NT2/D1 (cell line): ENCODE data around the gene HYOU1.
A peak's percentile ranks its signal among the peaks of the same experiment; 100 is the strongest.

ENCODE experiments used
- DNase-seq: peaks from one replicate; pipeline ENCODE4 v3.0.0-alpha.2; 2011; ENCODE audit warnings: low read depth, low spot score
- H3K27me3 ChIP-seq: 2 replicates; pipeline ENCODE4 v1.6.0; 2011; ENCODE audit warnings: mild to moderate bottlenecking; ENCODE audit not compliant: insufficient read length, insufficient read depth
- H3K36me3 ChIP-seq: 2 replicates; pipeline ENCODE4 v1.6.1; 2011; ENCODE audit warnings: mild to moderate bottlenecking, low read length, mixed read lengths; ENCODE audit not compliant: insufficient read depth, insufficient read length
- H3K4me1 ChIP-seq: 2 replicates; pipeline ENCODE4 v1.5.1; 2011; ENCODE audit not compliant: insufficient read depth, insufficient read length
- H3K4me3 ChIP-seq: 2 replicates; pipeline ENCODE4 v1.5.1; 2011; ENCODE audit warnings: low read depth; ENCODE audit not compliant: insufficient read length
- H3K9ac ChIP-seq: 2 replicates; pipeline ENCODE4 v1.6.0; 2011; ENCODE audit warnings: low read depth; ENCODE audit not compliant: insufficient read length
- H3K9me3 ChIP-seq: 2 replicates; pipeline ENCODE4 v1.5.1; 2011; ENCODE audit warnings: mild to moderate bottlenecking, low read length; ENCODE audit not compliant: insufficient read depth
- SUZ12 ChIP-seq: IDR thresholded peaks from 2 replicates; pipeline ENCODE4 v1.6.1; 2011; ENCODE audit not compliant: insufficient read length, insufficient read depth; ENCODE audit errors: extremely low read depth
- YY1 ChIP-seq: IDR thresholded peaks from 2 replicates; pipeline ENCODE4 v1.6.1; 2011; ENCODE audit not compliant: insufficient read length, insufficient read depth
- ZNF274 ChIP-seq: IDR thresholded peaks from 2 replicates; pipeline ENCODE4 v1.6.1; 2011; ENCODE audit warnings: mild to moderate bottlenecking, low read depth, low read length

Gene HYOU1

DNA sequence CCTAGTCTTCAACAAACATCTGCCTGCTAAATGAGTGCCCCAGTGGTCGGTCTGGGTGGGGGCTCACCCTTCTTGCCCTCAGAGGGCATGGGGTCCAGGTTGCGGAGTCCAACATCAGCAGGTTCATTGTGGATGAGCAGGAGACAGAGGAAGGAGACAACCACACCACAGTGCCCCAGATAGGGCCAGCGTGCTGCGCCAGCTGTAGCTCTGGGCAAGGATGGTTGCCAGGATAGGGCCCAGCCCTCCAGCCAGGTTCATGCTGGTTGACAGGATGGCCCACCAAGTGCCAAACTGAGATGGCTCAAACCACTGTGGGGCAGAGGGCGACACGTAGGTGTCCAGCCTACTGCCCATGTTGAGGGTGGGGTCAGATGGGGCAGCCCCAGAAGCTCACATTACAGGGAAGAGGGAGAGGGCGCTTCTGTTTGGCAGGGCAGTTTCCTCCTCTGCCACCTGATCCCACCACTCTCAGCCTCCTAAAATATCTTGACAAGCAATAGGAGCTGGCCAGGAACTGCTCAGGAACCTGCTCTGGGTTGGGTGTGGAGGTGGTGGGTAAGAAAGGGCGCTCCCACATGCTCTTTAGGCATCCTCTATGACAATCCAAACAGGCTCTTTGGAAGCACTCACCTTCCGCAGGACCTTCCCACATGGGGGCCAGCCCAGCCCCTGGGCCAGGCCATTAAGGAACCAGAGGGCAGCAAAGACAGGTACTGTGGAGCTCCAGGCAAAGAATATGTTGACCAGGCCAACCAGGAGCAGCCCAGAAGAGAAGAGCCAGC is 29.3 kb downstream of the HYOU1 start:
- Histone ChIP-seq H3K27me3 (no peaks in the 10 kb centered on the region), H3K36me3 (peaks cover 57% of the 10 kb centered on the region), H3K9ac (peak overlapping the region; percentile 1), H3K4me3 (no peak overlapping the region), H3K4me1 (peaks cover 10% of the 10 kb centered on the region), H3K9me3 (no peaks in the 10 kb centered on the region)
- TF ChIP-seq ZNF274 (no peak), SUZ12 (no peak)
- DNase-seq: no peak

DNA sequence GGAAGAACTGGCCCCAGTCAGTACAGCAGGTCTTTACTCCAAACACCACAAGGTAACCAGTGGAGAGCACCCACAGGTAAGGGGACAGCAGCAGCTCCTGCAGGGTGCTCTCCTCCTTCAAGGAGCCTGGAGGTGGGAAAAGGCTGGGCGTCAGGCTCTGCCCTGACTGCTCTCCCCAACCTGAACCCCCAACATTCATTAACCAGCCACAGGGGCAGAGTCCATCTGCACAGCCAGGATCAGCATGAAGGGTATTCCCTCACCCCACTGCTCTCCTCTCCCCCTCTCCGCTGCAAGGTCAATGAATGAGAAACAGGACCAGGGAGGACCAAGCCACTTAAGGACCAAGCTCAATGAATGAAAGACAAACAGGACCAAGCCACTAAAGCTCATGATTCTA is 30.0 kb downstream of the HYOU1 start:
- no peak for TF ChIP-seq ZNF274
- no peak for TF ChIP-seq YY1
- TF ChIP-seq SUZ12: no peak
- Histone ChIP-seq H3K9ac (no peak overlapping the region), H3K36me3 (peaks cover 62% of the 10 kb centered on the region)

DNA sequence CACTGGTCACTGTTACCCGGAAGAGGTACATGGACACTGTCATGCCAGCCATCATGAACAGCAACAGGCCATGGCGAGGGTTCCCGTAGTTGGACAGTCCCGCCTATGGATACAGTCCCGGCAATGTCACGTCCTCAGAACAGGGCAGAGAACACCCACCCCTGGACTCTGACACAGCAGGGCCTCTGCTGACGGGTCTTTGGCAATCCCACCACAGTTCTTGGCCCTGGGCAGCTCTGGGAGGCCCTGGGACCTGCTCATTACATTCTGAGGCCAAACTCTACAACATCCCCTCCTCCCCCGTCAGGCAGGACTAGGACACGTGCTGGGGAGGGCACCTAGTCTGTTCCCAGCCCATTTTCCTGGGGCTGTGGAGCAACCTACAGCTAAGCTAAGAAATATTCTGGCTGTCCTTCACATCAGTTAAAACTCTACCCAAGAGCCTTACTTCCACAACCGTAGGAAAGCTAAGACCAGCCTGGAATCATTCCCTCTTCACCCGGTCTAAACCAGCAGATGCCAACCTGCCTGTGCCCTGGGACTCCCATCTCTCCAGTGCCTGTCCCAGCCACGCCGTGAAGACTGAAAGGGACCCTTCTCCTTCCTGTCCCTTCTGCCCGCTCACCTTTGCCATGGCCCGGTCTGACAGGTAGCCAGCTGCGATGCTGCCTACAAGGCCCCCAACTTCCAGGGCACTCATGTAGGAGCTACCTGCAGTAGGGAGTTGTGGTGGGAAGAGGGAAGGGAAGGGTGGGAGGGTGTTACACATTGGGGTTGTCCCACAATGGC is 30.8 kb downstream of the HYOU1 start:
- H3K9ac ChIP-seq: no peak overlapping the region
- H3K36me3 ChIP-seq: peaks cover 70% of the 10 kb centered on the region
- H3K4me1 ChIP-seq: peaks cover 10% of the 10 kb centered on the region
- TF ChIP-seq ZNF274: no peak
- no peak for TF ChIP-seq SUZ12
- TF ChIP-seq YY1: no peak
- no peak overlapping the region for H3K4me3 ChIP-seq
- no peak for DNase-seq
- no peaks in the 10 kb centered on the region for H3K27me3 ChIP-seq
- H3K9me3 ChIP-seq: no peaks in the 10 kb centered on the region

More for the DNA sequence above, 30.0 kb downstream of the HYOU1 start:
- Histone ChIP-seq H3K27me3 (no peaks in the 10 kb centered on the region), H3K9me3 (no peaks in the 10 kb centered on the region), H3K4me1 (peaks cover 10% of the 10 kb centered on the region), H3K4me3 (no peak overlapping the region)
- no peak for DNase-seq

DNA sequence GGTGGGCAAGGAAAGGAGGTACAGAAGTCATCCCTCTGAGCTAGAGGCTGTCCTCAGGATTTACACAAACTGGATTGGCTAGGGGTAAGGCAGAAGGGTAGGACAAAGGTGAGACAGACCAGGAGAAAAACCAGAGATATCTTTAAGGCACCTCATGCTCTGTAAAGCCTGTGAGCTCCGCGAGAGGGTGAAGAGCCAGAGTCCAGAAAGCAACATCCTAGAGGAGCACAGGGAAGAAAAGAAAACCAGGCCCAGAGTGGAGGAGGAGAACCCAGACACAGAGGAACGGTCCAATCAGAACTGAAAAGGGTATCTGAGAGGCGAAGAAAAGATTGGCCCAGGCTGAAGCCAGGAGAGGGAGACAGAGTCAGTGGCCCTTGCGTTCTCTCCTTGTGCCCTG is 31.5 kb downstream of the HYOU1 start:
- Histone ChIP-seq H3K4me1 (peaks cover 10% of the 10 kb centered on the region), H3K9me3 (no peaks in the 10 kb centered on the region), H3K36me3 (peaks cover 73% of the 10 kb centered on the region), H3K4me3 (no peak overlapping the region), H3K9ac (no peak overlapping the region), H3K27me3 (no peaks in the 10 kb centered on the region)
- TF ChIP-seq YY1: no peak
- no peak for TF ChIP-seq ZNF274
- no peak for DNase-seq

DNA sequence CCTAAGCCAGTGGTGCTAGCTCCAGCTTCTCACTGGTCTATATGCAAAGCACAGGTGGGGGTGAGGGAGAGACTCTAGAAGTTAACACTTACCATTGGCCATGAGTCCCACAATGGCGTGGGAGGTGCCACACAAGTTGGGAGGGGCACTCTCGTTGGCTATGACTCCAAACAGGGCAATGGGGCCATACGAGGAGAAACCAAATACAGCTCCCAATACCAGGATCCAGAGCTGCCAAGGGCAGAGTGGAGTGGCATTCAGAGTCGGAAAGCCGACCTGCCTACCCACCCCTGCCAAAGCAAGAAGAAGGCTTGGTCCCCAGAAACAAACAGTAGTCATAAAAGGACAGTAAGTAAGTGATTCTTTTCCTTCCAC is 31.9 kb downstream of the HYOU1 start:
- Histone ChIP-seq H3K9me3 (no peaks in the 10 kb centered on the region), H3K4me1 (peaks cover 11% of the 10 kb centered on the region), H3K4me3 (no peak overlapping the region), H3K36me3 (peaks cover 76% of the 10 kb centered on the region), H3K9ac (no peak overlapping the region), H3K27me3 (no peaks in the 10 kb centered on the region)
- TF ChIP-seq ZNF274 (no peak), SUZ12 (no peak), YY1 (no peak)
- no peak for DNase-seq

DNA sequence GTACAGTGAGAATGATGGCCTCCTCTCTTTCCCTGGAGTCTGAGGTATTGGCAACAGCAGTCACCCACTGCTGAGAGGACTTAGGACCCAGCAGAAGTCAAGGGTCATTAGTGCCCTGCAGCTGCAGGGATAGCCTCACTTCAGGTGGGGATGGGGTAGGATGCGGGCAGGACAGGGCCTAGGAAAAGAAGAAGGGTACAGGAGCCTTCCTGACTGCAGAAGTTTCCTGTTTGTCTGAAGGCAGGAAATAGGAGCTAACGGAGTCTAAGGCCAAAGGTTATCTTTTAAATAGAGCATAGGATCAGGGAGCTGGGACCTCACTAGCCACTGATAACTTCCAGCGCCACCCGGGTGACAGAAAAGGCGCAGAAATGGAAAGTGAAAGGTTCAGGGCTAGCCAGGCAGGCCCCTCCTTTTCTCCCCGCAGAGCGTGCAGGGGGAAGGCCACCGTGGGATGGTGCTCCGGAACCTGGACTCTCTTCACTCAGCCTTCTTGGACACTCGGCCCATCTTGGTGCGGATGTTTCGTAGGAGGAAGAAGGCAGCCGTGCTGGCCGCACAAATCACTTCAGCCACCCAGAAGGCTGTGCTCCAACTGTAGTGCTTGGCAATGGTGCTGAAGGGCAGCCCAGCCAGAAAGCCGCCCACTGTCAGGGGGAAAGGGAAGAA is 32.4 kb downstream of the HYOU1 start:
- Histone ChIP-seq H3K36me3 (peaks cover 78% of the 10 kb centered on the region), H3K4me3 (no peak overlapping the region), H3K9me3 (no peaks in the 10 kb centered on the region), H3K4me1 (peaks cover 13% of the 10 kb centered on the region), H3K9ac (no peak overlapping the region), H3K27me3 (no peaks in the 10 kb centered on the region)
- TF ChIP-seq ZNF274 (no peak), YY1 (no peak), SUZ12 (no peak)
- no peak for DNase-seq

DNA sequence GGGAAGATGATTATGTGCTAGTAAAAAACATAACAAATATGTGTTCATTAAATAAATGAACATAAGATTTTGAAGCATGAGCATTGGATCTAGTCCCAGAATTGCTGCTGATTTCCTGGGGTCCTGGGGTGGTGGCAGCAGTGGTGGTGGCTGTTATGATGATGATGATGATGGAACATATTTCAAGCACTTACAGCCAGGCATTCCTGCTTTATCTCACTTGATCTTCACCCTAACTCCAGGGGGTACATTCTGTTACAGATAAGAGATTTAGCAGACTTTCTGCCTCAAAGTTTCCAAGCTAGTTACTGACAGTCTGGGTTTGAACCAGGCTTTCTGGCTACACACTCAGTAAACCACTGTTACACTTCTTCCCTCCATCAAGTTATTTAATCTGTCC is 33.3 kb downstream of the HYOU1 start:
- Histone ChIP-seq H3K27me3 (no peaks in the 10 kb centered on the region), H3K4me1 (peaks cover 7% of the 10 kb centered on the region), H3K9me3 (no peaks in the 10 kb centered on the region), H3K36me3 (peaks cover 74% of the 10 kb centered on the region), H3K4me3 (no peak overlapping the region), H3K9ac (no peak overlapping the region)
- no peak for DNase-seq
- no peak for TF ChIP-seq SUZ12
